Kidney capillary endothelial cell (primary cell): ENCODE results near the gene ECT2.
"Not testable (repeated sequence)": the region's sequence is repeated elsewhere in the genome, so short reads cannot be mapped to it uniquely, and the experiment has no call there.

Source experiments
- DNase-seq: peaks from one replicate; pipeline ENCODE4 v3.0.0-alpha.2; 2018; ENCODE audit warnings: low spot score

Gene ECT2, protein sequence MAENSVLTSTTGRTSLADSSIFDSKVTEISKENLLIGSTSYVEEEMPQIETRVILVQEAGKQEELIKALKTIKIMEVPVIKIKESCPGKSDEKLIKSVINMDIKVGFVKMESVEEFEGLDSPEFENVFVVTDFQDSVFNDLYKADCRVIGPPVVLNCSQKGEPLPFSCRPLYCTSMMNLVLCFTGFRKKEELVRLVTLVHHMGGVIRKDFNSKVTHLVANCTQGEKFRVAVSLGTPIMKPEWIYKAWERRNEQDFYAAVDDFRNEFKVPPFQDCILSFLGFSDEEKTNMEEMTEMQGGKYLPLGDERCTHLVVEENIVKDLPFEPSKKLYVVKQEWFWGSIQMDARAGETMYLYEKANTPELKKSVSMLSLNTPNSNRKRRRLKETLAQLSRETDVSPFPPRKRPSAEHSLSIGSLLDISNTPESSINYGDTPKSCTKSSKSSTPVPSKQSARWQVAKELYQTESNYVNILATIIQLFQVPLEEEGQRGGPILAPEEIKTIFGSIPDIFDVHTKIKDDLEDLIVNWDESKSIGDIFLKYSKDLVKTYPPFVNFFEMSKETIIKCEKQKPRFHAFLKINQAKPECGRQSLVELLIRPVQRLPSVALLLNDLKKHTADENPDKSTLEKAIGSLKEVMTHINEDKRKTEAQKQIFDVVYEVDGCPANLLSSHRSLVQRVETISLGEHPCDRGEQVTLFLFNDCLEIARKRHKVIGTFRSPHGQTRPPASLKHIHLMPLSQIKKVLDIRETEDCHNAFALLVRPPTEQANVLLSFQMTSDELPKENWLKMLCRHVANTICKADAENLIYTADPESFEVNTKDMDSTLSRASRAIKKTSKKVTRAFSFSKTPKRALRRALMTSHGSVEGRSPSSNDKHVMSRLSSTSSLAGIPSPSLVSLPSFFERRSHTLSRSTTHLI

DNA sequence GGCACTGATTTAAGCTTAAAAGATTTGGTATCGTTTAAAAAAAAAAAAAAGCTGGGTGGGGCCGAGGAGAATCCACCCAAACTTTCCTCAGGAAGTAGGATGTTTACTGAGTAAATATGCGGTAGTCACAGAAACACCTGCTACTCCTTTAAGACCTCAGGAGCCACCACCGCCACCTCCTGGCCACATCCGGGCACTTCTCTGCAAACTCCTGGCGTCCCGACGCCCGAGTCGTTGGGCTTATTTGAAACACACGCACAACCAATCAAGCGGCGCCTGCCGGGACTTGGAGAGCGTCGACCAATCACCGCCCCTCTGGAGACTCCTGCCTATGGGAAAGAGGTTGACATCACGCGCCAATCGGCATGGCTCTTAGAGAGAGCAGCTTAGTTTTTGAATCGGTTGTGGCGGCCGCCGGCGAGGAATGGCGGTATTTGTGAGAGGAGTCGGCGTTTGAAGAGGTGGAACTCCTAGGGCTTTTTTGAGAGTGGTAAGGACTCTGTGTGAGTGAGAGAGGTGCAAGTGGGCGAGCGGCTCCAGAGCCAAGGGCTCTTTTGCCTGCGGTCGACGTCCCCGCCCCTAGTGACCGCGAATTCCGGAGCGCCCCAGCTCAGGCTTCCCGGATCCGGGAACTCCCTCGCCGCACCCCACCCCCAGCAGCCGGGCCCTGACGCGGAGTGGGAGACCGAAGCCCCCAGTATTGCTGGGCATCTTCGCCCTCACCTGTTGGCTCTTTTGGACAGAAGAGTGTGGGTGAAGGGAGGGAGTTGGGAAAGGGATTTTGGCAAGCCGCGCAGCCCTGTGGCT is at the start of gene ECT2:
TSS of gene ECT2 (plus strand) at position 359 of the 807 bp plus-strand sequence. CDS start 3,805 bp downstream, outside the sequence.
- DNase-seq: peak; percentile 100

DNA sequence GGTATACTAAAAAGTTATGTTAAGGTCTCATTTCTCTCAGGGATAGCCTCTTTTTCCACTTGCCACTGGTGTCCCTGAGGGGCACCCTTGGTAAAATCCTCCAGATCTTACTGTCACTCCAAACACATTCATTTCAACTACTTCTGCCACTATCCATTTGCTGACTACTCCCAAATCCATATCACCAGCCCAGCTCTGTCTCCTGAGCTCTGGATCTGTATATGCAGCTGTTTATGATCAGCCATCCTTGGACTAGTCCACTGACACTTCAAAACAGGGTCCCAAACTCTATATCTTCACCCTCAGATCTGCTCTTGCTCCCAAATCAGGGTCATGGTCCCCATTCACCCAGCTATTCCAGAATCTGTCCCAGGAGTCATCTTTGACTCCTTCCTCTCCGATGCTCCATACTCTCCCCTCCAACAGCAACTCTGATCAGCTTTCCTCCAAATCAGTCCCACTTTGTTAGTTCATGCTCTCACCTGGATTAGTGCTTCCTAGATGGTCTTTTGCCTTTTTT is 49.5 kb upstream of the ECT2 start:
- no peak for DNase-seq

DNA sequence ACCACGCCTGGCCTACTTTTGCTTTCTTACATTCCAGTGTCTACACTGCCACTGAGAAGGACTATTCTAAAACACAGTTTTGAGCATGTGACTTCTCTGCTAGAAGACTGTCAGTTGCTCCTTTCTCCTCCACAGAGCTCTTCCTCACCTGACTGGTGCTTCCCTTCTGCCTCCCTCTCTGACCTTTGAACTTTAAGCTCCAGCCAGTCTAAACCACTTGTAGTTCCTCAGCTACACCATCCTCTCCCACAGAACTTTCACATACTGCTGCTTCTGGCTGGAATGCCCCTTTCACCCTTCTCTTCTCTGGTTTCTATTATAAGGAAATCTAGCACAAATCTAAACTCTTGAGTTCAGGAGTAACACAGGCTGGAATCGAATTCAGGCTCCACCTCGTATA is 48.8 kb upstream of the ECT2 start:
- DNase-seq: no peak

DNA sequence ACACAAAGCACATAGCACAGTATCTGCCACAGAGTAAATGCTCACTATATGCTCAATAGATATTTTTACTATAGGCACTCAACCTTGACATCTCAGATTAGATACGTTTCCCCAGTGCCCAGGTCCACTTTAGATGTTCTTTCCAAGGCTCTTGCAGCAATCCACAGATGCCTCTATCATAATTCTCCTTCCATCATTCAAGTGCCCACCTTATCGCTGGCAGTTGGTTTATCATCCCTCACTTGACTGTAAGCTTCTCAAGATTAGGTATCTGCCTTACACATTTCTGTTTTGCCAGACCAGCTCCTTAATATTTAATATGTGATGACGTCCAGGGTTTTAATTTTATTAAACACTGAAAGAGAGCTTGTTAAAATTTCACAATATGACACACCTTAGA is 48.3 kb upstream of the ECT2 start:
- DNase-seq: no peak

DNA sequence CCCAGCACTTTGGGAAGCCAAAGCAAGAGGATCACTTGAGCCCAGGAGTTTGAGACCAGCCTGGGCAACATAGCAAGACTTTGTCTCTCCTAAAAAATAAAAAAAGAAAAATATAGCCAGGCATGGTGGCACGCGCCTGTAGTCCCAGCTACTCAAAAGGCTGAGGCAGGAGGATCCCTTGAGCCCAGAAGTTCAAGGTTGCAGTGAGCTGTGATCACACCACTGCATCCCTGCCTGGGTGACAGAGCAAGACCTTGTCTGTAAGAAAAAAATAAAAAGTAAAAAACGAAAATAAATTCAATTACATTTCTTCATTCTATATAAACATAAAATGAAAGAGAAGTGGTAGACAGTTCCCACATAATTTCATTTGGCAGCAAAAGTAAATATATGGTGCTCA is 47.8 kb upstream of the ECT2 start:
- not testable (repeated sequence) for DNase-seq

DNA sequence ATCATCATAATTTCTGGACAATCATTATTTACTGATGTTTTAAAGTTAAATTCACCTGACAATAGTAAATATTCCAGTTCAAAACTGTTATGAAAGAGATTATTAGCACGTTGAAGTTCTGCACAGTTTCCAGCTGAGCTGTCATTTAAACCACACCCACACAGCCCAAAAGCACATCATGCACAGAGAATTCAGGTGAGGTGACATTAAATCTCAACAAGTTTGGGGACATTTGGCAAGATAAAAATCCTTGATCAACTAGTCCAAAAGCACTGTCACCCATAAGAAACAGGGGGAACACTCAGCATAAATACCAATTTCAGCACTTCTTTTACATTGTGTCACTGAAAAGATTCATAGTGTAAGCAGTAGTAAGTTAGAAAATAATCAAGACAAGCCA is 46.5 kb upstream of the ECT2 start:
- no peak for DNase-seq

DNA sequence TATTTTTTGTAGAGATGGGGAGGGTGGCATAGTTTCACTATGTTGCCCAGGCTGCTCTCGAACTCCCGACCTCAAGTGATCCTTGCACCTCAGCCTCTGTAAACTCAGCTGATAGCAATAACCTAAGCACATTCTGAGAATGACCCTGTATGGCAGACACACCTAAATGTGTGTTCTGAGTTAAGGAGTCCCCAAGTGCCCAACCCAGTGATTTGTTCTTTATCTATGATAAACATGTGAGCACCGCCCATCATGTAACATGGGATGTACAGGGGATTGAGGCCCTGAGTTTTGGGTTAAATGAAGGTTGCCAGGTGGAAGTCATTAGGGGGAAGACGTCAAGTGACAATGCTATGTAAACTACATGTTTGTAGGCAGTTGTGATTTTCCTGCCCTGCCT is 45.4 kb upstream of the ECT2 start:
- DNase-seq: no peak

DNA sequence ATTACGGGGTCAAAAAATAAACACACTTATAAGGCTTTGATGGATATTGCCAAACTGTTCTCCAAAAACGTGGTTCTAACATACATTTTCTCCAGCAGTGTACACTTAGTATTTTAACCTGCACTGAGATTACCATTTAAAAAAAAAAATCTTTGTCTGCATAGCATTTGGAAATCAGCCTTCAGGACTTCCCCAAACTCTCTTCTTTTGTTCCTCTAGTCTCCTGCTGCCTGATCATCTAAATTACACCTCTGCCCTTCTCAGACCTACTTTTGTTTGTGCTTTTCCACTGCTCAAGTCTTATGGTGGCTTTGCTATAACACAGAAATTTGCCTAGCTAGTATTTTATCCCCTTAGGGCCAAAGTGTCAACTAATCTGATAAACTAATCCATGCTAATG is 43.5 kb upstream of the ECT2 start:
- no peak for DNase-seq

DNA sequence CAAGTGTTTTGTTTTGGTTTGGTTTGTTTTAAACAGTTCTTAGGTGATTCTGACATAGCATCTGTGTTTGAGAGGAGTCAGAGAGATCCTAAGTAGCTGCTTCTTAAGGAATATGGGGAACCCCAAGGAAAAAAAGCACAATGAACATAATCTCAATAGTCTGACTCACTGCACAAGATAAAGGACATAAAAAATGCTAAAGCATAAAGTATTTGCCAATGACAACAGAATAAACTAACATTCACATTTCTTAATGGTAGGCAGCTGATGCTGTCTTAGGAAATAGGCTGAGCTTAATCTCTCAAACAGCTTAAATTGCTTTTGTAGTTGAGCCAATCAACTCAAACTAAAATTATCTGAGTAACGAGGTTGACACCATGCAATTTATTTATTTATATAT is 42.6 kb upstream of the ECT2 start:
- DNase-seq: no peak

DNA sequence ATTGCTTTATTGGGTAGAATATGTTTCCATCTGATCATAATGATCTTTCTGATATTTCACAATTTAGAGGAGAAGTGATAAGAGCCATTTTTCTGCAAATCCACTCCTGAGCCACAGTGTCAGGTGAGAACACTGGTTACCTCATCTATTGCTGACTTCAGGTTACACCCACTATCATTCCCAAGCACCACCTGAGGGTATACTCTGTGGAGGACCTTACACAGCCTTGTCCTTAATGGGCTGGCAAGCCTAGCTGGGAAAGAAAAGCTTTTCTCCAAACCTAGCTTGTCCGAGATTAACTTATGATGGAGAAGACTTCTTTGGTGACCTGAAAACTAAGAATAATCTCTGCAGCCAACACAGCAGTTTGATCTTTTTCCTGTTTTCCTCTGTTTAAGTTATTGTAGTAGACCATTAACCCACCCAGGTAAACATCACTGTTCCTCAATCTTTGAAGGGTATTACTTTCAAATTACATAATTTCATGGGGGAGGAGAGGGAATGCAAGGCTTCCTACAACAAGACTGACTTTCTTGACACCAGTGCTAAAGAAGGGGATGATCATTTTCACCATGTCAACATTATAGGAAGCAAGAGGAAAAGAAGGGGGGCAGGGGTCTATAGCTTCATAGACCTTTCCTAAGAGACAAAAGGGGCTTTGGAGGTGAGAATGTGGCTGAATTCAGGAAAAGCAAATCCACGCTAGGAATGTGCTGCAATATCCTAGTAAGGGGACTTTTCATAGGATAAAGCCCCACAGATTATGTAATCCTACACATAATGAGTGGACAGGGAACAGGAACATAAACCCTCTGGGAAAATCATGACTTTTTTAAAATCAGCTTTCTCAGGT is 41.4 kb upstream of the ECT2 start:
- DNase-seq: no peak

DNA sequence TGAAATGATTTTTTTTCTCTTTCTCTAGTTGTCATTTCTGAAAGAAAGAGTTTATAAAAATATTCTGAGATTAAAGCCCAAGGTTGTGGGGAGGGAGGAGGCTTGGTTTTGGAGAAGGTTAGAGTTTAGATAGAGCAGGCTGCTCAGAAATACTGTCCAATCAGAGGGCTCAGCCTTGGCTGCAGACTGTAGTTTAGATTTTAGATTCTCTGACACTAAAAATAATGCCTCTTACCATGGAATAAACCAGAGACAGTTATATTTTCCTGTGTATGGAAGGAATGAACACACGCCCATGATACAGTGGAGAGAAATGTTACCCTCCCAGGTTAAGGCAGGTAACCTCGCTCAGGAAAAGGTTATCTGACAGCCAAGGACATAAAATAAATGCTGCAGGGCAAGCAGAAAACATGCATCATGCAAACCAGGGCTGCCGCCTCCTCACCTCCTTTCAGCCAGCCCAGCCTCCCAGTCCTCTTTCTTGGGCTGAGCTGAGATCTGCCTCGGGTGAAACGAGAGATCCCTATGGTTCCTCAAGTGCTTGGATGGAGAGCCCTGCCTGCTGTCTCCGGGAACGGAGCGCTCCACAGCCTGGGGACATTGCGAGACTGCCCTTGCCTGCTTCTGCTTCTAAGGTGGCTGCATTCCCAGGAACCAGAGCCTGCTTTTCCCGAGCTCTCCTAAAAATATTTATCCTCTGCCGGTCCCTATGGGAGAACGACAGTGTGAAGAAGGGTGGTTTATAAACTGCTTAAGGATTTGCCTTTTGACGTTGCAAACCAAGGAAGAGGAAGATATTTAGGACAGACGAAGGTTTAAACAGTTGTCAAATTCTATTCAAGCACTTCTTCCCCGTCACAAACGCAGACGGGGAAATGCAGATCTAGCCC is 40.5 kb upstream of the ECT2 start:
- peak; percentile 34 for DNase-seq

DNA sequence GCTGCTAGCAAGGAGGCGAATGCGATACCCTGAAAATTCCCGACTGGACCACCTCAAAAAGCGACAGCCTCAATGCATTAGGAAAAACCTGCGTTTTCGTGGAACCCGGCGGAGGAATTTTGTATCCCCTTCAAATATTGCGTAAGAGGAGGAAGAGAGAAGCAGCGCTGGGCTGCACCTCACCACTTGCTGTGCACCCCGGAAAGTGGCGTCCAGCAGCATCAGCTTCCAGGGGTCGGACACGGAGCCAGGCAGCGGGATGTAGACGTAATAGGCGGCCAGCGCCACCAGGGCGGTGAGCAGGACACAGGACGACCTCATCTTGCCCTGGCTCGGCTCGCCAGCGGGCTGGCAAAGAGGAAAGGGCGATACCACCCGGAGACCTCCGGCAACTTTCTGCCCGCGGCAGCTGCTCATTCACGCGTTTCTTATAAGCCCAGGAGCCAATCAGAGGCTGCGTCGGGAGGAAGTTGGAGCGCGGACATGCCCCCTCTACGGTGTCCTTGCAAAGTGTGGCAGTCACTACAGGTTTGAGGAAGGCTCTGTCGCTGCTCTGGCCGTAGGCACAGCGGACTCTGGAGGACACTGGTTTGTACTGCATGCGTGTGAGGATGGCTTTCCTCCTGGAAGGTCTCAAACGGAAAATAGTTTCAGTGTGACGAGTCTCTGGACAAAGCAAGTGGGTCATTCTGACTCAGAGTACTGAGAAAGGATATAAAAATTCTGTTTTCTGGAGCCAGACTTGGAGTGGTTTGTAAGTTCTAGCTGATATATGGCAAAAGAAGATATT is 39.7 kb upstream of the ECT2 start, which contains the start of gene NCEH1:
TSS of gene NCEH1 (minus strand) at position 404 of the 790 bp plus-strand sequence. CDS start at position 321, 83 bp downstream.
- DNase-seq: peak; percentile 100

DNA sequence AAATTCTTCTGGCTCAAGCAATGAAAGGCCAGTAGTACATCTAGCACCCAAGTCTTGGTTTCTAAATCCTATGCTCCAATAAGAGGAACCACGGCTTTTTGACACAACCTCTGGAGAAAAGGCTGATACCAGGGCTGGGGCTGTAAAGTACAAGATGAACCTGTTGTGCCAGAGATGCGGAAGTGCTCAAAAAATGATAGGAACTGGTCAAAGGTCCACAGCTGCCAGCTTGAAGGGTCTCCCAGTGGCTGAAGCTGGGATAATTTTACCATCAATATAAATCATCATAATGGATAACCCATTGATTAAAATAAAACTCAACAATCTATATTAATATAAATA is 39.1 kb upstream of the ECT2 start:
- DNase-seq: no peak

DNA sequence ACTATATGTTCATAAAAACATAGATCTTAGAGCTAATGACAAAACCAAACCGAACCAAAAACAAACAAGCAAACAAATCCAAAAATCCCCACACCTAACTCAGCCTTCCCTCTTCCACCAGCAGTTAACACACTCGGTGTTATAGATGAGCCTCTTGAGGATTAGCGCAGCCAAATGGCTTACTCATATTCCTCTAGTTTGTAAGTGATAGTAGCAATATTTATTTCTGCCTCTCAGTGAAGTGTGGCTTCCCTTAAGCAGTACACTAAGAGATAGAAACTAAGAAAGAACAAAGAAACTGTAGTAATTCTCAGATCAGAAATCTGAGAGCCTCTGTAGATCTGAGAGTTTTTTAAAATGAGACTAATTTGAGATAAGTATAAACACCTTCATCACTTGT is 37.2 kb upstream of the ECT2 start:
- no peak for DNase-seq

DNA sequence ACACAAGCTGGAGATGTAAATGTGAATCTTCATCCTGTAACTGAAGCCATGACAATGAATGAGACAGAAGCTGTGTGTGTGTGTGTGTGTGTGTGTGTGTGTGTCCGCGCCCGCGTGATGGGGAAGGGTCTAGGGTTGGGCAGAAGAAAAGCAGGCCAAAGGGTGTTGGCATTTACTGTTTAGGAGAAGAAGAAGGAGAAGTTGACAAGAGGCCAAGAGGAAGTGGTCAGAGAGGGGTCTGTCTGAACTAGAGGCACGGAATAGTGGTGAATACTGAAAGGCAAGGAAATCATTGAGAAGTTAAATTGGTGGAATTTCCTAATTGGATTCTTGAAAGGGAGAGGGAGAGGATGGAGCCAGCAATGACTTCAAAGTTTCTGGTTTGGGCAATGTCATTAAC is 34.0 kb upstream of the ECT2 start:
- no peak for DNase-seq

DNA sequence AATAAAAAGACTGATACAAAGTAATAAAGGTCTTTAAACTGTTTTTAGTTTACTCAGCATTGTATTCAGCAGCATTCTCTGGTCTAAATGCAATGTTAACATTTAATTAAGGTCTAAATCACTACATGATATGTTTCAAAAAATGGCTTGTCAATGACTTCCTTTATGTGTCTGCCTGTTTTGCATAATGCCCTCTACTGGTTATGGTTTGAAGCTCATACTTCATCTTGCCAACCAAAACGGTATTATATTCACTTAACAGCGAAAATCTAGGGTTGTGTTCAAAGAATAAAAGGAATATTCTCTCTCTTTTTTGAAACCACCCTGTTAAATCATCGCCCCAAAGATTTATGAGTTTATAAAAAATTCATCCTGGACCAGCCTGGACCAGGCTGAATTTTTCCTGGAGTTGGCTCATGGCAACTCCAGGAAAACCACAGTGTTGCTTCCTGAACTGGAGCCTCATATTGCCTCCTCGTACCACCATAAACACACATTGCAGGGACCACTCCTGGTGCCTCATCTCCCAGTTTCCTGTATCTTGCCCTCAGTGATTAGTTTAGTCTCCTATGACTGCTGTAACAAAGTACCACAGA is 32.9 kb upstream of the ECT2 start:
- peak; percentile 4 for DNase-seq

DNA sequence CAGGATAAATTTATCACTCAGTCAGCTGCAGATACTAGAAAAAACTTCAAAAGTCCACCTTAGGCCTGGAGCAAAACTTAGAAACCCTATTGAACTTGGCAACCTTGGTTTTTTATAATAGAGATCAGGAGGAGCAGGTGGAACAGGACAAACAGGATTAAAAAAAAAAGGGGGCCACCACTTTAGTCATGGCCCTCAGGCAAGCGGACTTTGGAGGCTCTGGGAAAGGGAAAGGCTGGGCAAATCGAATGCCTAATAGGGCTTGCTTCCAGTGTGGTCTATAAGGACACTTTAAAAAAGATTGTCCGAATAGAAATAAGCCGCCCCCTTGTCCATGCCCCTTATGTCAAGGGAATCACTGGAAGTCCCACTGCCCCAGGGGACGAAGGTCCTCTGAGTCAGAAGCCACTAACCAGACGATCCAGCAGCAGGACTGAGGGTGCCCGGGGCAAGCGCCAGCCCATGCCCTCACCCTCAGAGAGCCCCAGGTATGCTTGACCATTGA is 27.9 kb upstream of the ECT2 start:
- DNase-seq: not testable (repeated sequence)

DNA sequence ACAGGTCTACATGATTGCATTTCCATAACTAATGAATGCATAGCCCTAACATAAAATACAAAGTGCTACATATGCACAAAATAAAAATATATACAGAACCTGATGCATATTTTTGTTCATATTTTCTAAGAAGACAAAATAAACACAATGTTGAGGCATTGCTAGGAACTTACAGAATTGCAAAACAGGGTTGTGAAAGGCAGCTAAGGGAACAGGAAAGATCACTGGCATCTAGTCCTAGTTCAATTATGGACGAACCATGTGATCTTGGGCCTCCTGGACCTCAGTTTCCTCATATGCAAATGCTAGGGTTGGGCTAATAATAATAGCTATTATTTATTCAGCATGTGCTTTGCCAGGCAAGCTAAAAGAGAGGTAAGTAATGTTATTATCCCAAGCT is 24.1 kb upstream of the ECT2 start:
- no peak for DNase-seq

DNA sequence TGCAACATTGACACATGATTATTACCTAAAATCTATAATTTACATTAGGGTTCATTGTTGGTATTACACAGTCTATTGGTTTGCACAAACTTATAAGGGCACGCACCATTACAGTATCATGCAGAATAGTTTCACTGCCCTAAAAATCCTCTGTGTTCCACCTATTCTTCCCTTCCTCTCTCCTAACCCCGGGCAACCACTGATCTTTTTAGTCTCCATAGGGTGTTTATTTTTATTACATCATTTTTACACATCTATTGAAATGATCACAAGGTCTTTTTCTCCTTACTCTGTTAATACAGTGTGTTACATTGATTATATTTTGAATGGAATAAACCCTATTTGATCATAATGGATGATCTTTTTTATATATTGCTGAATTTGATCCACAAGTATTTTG is 15.5 kb upstream of the ECT2 start:
- no peak for DNase-seq
